Measurements from ENCODE around the gene SPG21.
A peak's percentile ranks its signal among the peaks of the same experiment; 100 is the strongest.

The SPG21 gene

GRCh38 chr15:64991536-64992135 lies 1.9 kb upstream of the SPG21 start:
- no peak for DNase-seq (ENCODE audit: low read depth)

GRCh38 chr15:64990168-64990470 lies 405 bp upstream of the SPG21 start:
- DNase-seq (ENCODE audit: low read depth): no peak

- no peak for DNase-seq (ENCODE audit: low read depth)
Measured at GRCh38 chr15:64987136-64987535, 2.6 kb downstream of the SPG21 start.

DNA sequence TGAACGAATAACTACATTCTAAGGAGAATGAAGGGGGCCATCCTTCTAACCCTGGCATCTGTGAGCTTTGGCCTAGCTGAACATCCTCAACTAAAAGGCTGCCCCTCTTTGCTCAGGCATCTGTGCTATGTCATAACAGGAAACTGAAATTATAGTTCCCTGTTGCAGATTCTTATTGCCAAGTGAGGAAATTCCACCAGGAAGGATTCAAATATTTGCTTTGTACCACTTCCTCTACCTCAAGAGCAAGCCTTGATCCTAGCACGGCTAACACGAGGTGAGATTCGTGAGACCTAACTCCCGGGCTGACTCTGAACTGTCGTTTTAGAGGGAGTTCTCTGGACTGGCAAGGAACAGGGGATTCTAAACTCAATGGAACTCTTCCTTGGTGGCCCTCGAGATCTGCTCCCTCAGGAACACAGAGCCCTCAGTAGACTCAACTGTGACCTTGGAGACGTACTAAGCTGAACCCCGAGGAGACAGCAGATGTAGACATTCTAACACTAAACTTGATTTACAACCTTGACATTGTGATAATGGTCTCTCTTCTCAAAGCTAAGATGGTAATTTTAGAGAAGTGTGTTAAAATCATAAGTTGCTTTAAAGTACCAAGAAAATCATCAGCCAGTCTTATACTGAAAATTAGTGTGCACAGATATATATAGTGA lies 4.2 kb downstream of the SPG21 start:
- DNase-seq (ENCODE audit: low read depth): peak; percentile 53

DNA sequence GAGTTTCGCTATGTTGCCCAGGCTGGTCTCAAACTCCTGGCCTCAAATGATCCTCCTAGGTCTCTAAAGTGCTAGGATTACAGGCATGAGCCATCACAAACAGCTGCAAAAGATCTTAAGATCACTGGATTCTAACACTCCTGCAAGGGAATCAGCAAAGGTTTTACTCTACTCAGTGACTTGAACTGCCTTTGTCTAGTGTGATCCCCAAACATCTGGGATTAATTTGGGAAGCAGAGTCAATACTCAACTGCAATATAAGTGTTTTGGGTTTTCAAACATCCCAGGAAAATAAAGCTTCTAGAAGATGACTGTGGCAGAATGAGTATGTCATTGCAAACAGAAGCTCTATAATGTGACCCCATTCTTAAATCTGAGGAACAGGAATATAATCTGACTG lies 7.2 kb downstream of the SPG21 start:
- no peak for DNase-seq (ENCODE audit: low read depth)

GRCh38 chr15:64981812-64982431 lies 7.8 kb downstream of the SPG21 start:
- DNase-seq (ENCODE audit: low read depth): no peak

DNA sequence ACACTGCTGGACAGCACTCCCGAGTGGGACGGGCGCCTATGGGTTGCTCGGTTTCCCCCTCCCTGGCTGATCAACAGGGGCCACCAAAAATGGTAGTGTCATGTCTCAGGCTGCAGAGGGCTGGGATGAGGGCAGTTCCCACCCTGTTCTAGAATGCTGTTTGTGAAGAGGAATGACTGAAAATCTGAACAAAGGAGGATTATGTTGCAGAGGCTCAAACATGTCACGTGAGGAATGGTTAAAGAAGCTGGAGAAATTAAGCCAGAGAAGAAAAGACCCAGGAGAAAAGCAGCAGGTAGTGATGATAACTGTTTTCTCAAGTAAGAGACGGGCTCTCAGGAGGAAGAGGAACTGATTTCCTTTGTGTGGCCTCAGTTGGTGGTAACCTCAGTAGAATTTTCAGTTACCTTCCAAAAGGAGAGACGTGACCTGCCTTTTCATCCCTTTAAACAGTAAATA lies 10.4 kb downstream of the SPG21 start:
- DNase-seq (ENCODE audit: low read depth): no peak

GRCh38 chr15:64975390-64975789 lies 14.3 kb downstream of the SPG21 start:
- DNase-seq (ENCODE audit: low read depth): no peak

GRCh38 chr15:64970698-64971097 lies 19.0 kb downstream of the SPG21 start:
- DNase-seq (ENCODE audit: low read depth): no peak

- DNase-seq (ENCODE audit: low read depth): no peak
Measured at GRCh38 chr15:64969401-64969800, 20.3 kb downstream of the SPG21 start.

GRCh38 chr15:64961013-64961412 lies 28.7 kb downstream of the SPG21 start:
- DNase-seq (ENCODE audit: low read depth): no peak

DNA sequence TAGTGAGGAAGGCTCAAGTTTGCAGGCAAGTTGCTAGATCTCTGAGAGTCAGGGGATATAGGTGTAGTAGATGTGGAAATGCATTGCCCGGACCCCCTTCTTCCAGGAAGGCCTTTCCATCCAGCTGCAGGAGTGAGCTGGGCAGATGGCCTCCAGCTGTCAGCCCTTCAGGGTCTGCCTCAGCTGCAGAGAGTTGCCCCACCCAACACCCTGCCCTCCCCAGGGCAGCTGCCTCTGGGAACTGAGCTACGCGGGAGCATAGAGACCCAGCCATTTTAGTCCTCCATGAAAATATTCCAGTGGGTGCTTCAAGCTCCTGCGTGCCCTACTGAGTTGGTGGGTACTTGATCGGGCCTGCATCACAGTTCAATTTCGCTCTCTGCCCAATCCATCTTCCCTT lies 29.6 kb downstream of the SPG21 start:
- no peak for DNase-seq (ENCODE audit: low read depth)

DNA sequence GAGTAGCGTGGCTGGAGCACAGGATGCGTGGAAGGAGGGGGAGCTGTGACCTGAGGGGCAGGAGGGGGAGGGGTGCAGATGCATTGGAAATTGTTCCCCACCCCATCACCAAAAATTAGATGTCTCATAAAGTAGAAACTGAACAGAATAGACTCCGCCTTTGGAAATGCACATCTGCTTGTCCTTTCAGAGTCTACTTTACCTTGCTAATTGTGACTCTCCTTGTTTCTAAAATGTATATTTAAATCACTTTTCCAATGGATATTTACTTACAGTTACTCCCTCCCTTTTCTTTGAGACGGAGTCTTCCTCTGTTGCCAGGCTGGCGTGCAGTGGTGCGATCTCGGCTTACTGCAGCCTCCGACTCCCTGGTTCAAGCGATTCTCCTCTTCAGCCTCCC lies 30.6 kb downstream of the SPG21 start:
- no peak for DNase-seq (ENCODE audit: low read depth)

DNA sequence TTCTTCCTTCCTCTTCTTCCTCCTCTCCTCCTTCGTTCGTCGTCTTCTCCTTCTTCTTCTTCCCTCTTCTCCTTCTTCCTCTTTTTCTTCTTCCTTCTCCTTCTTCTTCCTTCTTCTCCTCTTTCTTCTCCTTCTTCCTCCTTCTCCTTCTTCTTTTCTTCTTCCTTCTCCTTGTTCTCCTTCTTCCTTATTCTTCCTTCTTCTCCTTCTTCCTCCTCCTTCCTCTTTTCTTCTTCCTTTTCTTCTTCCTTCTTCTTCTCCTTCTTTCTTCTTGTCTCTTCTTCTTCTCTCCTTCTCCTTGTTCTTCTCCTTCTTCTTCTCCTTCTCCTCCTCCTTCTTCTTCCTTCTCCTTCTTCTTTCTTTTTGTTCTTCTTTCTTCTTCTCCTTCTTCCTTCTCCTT lies 35.3 kb downstream of the SPG21 start:
- DNase-seq (ENCODE audit: low read depth): no peak

DNA sequence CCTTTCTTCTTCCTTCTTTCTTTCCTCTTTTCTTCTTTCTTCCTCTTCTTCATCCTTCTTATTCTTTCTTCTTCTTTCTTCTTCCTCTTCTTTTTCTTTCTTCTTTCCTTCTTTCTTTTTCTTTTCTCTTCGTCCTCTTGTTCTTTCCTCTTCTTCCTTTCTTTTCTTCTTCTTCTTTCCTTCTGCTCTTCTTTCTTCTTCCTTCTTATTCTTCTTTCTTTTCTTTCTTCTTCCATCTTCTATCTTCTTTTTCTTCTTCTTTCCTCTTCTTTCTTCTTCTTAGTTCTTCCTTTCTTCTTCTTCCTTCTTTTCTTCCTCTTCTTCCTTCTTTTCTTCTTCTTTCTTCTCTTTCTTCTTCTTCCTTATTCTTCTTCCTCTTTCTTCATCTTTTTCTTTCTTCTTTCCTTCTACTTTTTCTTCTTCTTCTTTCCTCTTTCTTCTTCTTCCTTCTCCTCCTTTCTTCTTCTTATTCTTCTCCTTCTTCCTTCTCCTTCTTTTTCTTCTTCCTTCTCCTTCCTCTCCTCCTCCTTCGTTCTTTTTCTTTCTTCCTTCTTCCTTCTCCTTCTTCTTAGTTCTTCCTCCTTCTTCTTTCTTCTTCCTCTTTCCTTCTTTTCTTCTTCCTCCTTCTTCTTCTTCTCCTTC lies 37.8 kb downstream of the SPG21 start:
- DNase-seq (ENCODE audit: low read depth): no peak

GRCh38 chr15:64950888-64951287 lies 38.8 kb downstream of the SPG21 start:
- no peak for DNase-seq (ENCODE audit: low read depth)

- DNase-seq (ENCODE audit: low read depth): no peak
Measured at GRCh38 chr15:64949383-64950186, 40.1 kb downstream of the SPG21 start.

DNA sequence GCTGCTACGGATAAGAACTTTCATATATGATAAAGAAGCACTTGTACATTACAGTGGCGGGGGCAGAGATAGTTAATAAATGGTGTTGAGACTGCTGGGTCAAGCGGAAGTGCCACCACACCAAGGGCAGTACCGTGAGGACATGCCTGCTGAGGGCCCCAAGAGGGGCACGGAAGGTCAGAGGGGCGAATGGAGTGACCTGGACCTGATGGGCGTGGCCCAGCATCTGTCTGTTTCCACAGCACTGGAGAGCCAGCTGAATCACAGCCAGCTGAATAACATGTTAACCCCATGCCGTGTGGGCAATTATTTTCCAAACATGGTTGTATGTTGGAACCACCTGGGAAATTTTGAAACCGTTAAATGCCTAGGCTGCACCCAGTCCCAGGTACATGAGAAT lies 40.8 kb downstream of the SPG21 start:
- DNase-seq (ENCODE audit: low read depth): no peak

DNA sequence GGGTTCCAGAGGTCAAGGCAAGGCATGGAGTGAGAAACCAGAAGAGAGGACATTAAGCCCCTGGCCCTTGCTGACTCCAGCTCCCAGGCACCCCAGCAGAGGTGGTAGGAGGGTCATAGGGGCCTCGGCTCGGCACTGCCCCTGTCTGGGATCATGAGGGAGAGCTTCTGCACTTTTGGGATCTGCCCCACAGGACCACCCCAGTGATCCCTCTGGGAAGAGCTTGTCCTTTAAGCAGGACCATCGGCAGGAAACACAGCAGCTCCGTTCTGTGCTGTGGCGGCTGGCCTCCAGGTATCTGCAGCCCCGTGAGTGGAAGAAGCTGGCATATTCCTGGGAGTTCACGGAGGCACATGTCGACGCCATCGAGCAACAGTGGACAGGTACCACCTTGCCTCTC lies 42.5 kb downstream of the SPG21 start:
- DNase-seq (ENCODE audit: low read depth): no peak

GRCh38 chr15:64944961-64945360 lies 44.8 kb downstream of the SPG21 start:
- DNase-seq (ENCODE audit: low read depth): no peak

DNA sequence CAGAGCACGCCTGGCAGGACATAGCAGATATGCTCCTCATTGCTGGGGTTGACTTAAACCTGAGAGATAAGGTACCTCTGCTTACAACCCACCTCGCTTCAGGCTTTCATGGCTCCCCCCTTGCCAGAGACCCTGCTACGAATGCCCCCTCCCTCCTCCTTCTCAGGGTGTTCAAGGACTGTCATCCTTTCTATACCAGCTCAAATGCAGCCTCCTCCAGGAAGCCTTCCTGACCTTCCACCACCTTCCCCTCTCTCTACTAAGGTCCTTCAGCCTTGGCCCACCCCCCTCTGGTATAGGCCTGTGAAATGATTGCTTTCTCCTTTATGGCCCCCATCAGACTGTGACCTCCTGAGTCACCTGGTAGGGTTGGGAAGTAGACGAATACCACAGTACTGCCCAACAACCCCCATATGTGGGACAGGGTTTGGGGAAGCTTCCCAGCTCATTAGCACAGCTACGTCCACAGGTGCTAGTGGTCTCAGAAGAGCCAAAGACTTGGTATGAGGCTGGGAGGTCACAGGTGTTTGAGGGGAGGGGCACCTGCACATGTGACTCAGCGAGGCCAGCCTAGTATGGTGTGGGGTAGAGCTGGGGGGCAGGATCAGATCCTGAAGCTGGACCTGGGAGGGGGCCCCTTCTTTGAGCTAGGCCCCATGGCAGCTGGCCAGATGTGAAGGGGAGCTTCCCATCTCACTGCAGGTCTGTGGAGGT lies 46.0 kb downstream of the SPG21 start:
- no peak for DNase-seq (ENCODE audit: low read depth)

GRCh38 chr15:64942356-64942755 lies 47.4 kb downstream of the SPG21 start:
- no peak for DNase-seq (ENCODE audit: low read depth)

Data from HS-5 (cell line).